Stimulated activated naive CD8-positive, alpha-beta T cell treated with anti-CD3 and anti-CD28 coated beads, Interleukin-15, Interleukin-2, amounts not matched to agents 100 ng/mL and 50 ng/mL, for 24 hours (primary cell): ENCODE measurements around the gene SSUH2.
"Not testable (repeated sequence)": the region's sequence is repeated elsewhere in the genome, so short reads cannot be mapped to it uniquely, and the experiment has no call there.

Experiments
- H3K27ac Mint-ChIP-seq: one replicate; pipeline ENCODE4 v1.8.0; 2021; ENCODE audit warnings: mild to moderate bottlenecking, mixed read lengths
- H3K27me3 Mint-ChIP-seq: one replicate; pipeline ENCODE4 v1.8.0; 2021; ENCODE audit warnings: mixed read lengths
- H3K36me3 Mint-ChIP-seq: one replicate; pipeline ENCODE4 v1.8.0; 2021; ENCODE audit warnings: low read depth, mixed read lengths
- H3K4me1 Mint-ChIP-seq: one replicate; pipeline ENCODE4 v1.8.0; 2021; ENCODE audit warnings: low read depth, mixed read lengths
- H3K4me3 Mint-ChIP-seq: one replicate; pipeline ENCODE4 v1.8.0; 2021; ENCODE audit warnings: mild to moderate bottlenecking, mixed read lengths
- H3K9me3 Mint-ChIP-seq: one replicate; pipeline ENCODE4 v1.8.0; 2021; ENCODE audit warnings: mixed read lengths

The SSUH2 gene

GRCh38 chr3:8644748-8645390 is at the start of gene SSUH2:
Gene SSUH2, minus strand, starts transcription at chr3:8644798. Its CDS starts 40 bp downstream, at chr3:8644758.
- H3K9me3 Mint-ChIP-seq = no peaks in the 10 kb centered on the region
- no peaks in the 10 kb centered on the region for H3K36me3 Mint-ChIP-seq
- H3K27ac Mint-ChIP-seq = no peak within 1 kb of the TSS
- no peaks in the 10 kb centered on the region for H3K27me3 Mint-ChIP-seq
- no peak within 1 kb of the TSS for H3K4me3 Mint-ChIP-seq
- H3K4me1 Mint-ChIP-seq = no peaks in the 10 kb centered on the region

DNA sequence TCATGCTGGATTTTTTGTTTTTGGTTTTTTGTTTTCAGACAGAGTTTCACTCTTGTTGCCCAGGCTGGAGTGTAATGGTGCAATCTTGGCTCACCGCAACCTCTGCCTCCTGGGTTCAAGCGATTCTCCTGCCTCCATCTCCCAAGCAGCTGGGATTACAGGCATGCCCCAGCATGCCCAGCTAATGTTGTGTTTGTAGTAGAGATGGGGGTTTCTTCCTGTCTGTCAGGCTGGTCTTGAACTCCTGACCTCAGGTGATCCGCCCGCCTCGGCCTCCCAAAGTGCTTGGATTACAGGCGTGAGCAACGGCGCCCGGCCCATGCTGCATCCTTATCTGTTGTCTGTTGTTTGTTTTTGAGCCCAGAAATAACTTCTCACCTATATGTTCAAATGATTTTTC is 46.7 kb upstream of the SSUH2 start:
- not testable (repeated sequence) for H3K4me1 Mint-ChIP-seq, H3K9me3 Mint-ChIP-seq

GRCh38 chr3:8684992-8685391 is 40.4 kb upstream of the SSUH2 start:
- not testable (repeated sequence) for H3K27me3 Mint-ChIP-seq, H3K36me3 Mint-ChIP-seq, H3K4me3 Mint-ChIP-seq, H3K27ac Mint-ChIP-seq, H3K4me1 Mint-ChIP-seq, H3K9me3 Mint-ChIP-seq

More for the DNA sequence above, 46.7 kb upstream of the SSUH2 start:
- H3K27ac Mint-ChIP-seq, H3K4me3 Mint-ChIP-seq, H3K27me3 Mint-ChIP-seq, H3K36me3 Mint-ChIP-seq: not testable (repeated sequence)

GRCh38 chr3:8682850-8683574 is 38.4 kb upstream of the SSUH2 start:
- H3K4me1 Mint-ChIP-seq, H3K36me3 Mint-ChIP-seq, H3K27me3 Mint-ChIP-seq, H3K27ac Mint-ChIP-seq, H3K9me3 Mint-ChIP-seq, H3K4me3 Mint-ChIP-seq: not testable (repeated sequence)

- H3K9me3 Mint-ChIP-seq, H3K36me3 Mint-ChIP-seq, H3K27me3 Mint-ChIP-seq, H3K27ac Mint-ChIP-seq, H3K4me3 Mint-ChIP-seq, H3K4me1 Mint-ChIP-seq: not testable (repeated sequence)
Measured at GRCh38 chr3:8681881-8682538, 37.4 kb upstream of the SSUH2 start.

- Mint-ChIP-seq H3K36me3 (no peaks in the 10 kb centered on the region), H3K9me3 (peaks cover under 1% of the 10 kb centered on the region), H3K27ac (no peak overlapping the region), H3K4me1 (no peaks in the 10 kb centered on the region), H3K27me3 (peaks cover 6% of the 10 kb centered on the region), H3K4me3 (no peak overlapping the region)
Measured at GRCh38 chr3:8681349-8681748, 36.8 kb upstream of the SSUH2 start.

GRCh38 chr3:8679817-8680553 is 35.4 kb upstream of the SSUH2 start:
- not testable (repeated sequence) for H3K4me1 Mint-ChIP-seq, H3K27me3 Mint-ChIP-seq, H3K36me3 Mint-ChIP-seq, H3K4me3 Mint-ChIP-seq, H3K27ac Mint-ChIP-seq, H3K9me3 Mint-ChIP-seq

DNA sequence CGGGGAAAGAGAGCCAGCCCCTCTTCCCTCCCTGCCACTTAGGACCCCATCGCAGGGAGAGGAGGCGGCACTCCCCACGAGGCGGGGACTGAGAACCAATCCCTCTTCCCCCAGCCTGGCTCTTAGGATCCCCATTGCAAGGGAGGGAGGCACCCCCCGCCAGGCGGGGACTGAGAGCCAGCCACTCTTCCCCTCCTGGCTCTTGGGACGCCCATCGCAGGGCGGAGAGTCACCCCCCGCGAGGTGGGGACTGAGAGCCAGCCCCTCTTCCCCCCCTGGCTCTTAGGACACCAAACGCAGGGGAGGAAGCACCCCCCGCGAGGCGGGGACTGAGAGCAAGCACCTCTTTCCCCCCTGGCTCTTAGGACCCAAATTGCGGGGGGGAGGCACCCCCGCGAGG is 34.2 kb upstream of the SSUH2 start:
- Mint-ChIP-seq H3K4me3 (no peak overlapping the region), H3K27me3 (peaks cover 6% of the 10 kb centered on the region), H3K4me1 (no peaks in the 10 kb centered on the region), H3K27ac (no peak overlapping the region), H3K9me3 (peaks cover 3% of the 10 kb centered on the region), H3K36me3 (no peaks in the 10 kb centered on the region)

DNA sequence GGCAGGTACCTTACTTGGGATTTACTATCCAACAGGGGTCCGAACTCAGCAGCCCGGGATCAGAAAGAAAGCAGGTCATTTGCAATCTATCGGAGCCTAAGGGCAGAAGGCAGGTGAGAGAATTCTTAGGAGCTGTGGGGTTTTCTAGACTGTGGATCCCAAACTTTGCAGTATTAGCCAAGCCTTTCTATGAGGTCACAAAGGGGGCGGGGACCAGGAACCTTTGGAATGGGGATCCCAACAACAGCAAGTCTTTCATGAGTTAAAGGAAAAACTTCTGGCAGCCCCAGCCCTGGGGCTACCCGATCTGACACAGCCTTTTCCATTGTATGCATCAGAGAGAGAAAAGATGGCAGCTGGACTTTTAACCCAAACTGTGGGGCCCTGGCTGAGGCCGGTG is 32.7 kb upstream of the SSUH2 start:
- not testable (repeated sequence) for H3K4me3 Mint-ChIP-seq, H3K27ac Mint-ChIP-seq, H3K4me1 Mint-ChIP-seq

DNA sequence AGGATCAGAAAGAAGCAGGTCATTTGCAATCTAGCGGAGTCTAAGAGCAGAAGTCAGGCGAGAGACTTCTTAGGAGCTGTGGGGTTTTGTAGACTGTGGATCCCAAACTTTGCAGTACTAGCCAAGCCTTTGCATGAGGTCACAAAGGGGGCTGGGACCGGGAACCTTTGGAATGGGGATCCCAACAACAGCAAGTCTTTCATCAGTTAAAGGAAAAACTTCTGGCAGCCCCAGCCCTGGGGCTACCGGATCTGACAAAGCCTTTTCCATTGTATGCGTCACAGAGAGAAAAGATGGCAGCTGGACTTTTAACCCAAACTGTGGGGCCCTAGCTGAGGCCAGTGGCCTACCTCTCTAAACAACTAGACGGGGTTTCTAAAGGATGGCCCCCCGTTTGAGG is 31.0 kb upstream of the SSUH2 start:
- not testable (repeated sequence) for H3K27ac Mint-ChIP-seq, H3K4me1 Mint-ChIP-seq, H3K27me3 Mint-ChIP-seq, H3K9me3 Mint-ChIP-seq, H3K4me3 Mint-ChIP-seq, H3K36me3 Mint-ChIP-seq

More for the DNA sequence above, 32.7 kb upstream of the SSUH2 start:
- H3K36me3 Mint-ChIP-seq, H3K27me3 Mint-ChIP-seq, H3K9me3 Mint-ChIP-seq: not testable (repeated sequence)

GRCh38 chr3:8673083-8673737 is 28.6 kb upstream of the SSUH2 start:
- Mint-ChIP-seq H3K36me3 (no peaks in the 10 kb centered on the region), H3K27me3 (peaks cover 7% of the 10 kb centered on the region), H3K9me3 (peaks cover 13% of the 10 kb centered on the region), H3K27ac (no peak overlapping the region), H3K4me1 (no peaks in the 10 kb centered on the region), H3K4me3 (no peak overlapping the region)

DNA sequence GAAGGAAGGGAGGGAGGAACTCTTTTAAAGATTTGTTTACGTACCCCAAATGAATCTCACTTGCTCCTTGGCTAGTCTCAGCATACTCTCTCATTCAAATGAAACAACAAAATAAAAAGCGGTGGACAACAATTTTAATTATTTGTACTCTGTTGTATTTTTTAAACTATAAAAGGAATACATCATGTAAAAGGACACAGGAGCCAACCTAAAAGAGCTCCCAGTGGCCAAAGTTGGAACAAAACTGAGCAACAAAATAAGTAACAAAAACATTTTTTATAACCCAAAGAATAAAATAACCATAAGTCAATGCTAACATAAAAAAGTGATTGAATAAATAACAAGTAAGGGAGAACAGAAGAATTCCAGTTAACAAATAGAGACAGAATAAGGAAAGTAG is 24.4 kb upstream of the SSUH2 start:
- peaks cover 9% of the 10 kb centered on the region for H3K9me3 Mint-ChIP-seq
- H3K4me3 Mint-ChIP-seq = no peak overlapping the region
- peaks cover 12% of the 10 kb centered on the region for H3K27me3 Mint-ChIP-seq
- no peak overlapping the region for H3K27ac Mint-ChIP-seq
- no peaks in the 10 kb centered on the region for H3K36me3 Mint-ChIP-seq
- H3K4me1 Mint-ChIP-seq = no peaks in the 10 kb centered on the region

DNA sequence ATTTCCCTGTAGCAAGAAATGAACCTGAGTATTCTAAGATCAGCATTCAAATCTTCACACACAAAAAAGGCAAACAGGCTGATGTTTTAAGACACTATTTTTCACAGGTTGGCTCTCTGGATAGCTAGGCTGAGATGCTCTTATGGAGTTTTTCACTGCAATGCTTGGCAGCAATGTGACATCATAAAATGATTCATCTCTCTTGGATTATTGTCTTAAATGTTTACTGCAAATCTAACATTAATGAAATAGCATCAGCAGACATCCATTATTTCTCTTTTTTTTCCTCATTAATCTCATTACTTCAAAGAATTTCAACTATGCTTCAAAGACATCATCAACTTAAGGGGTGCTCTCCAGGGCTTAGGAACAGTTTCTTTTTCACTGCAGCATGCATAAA is 23.6 kb upstream of the SSUH2 start:
- Mint-ChIP-seq H3K36me3 (no peaks in the 10 kb centered on the region), H3K27ac (no peak overlapping the region), H3K4me3 (no peak overlapping the region), H3K4me1 (no peaks in the 10 kb centered on the region), H3K27me3 (peaks cover 12% of the 10 kb centered on the region), H3K9me3 (peaks cover 9% of the 10 kb centered on the region)

- no peaks in the 10 kb centered on the region for H3K36me3 Mint-ChIP-seq
- no peaks in the 10 kb centered on the region for H3K4me1 Mint-ChIP-seq
- no peak overlapping the region for H3K4me3 Mint-ChIP-seq
- H3K9me3 Mint-ChIP-seq = peaks cover 9% of the 10 kb centered on the region
- H3K27me3 Mint-ChIP-seq = peaks cover 12% of the 10 kb centered on the region
- no peak overlapping the region for H3K27ac Mint-ChIP-seq
Measured at GRCh38 chr3:8667463-8668091, 23.0 kb upstream of the SSUH2 start.
